ENCODE measurements around the gene AP2A1.

DNA sequence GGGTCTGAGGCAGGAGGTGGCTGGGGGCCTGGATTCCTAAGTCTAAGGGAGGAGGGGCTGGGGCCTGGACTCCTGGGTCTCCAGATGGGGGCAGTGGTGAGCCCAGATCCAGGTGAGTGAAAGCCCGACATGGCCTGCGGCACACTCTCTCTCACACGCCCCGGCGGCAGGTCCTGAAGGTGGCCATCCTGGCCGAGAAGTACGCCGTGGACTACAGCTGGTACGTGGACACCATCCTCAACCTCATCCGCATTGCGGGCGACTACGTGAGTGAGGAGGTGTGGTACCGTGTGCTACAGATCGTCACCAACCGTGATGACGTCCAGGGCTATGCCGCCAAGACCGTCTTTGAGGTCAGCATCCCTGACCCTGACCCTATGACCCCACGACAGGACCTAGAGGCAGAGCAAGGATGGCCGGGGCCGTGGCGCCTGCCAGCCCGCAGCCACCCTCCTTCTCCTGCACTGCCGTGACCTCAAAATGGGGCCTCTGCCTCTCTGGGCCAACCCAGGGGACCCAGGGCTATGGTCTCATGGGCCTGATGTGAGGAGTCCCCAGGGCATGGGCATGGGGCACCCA is 33.1 kb downstream of the AP2A1 start:
- TF ChIP-seq CTCF (IDR thresholded peaks at IDR 0.05) (no peak), POLR2A (IDR thresholded peaks at IDR 0.05) (no peak)
